NCI-H1105 (cell line): Measurements from ENCODE around the gene COX5B.
A peak's percentile ranks its signal among the peaks of the same experiment; 100 is the strongest.
"Not testable (repeated sequence)": the region's sequence is repeated elsewhere in the genome, so short reads cannot be mapped to it uniquely, and the experiment has no call there.

ENCODE experiments used
- DNase-seq: peaks from one replicate; lab custom pipeline; 2025; lab: John Stamatoyannopoulos, UW

Gene COX5B

DNA sequence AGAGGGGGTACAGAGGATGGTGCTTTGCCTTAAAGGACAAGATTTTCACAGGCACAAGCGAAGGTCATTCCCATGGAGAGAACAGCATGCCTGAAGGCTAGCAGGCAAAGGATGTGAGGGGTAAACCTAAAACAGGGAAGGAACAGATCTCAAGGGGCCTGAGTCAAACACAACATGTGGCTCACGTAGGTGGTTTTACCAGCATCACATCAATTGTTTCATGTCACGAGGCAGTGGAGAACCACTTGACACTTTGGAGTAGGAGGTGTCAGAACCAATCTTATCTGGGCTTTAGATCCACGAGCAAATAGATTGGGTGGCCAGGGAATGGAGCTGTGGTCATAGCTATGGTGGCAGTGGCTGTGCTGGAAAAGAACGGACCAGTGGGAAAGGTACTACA is 8.4 kb downstream of the COX5B start:
- no peak for DNase-seq

DNA sequence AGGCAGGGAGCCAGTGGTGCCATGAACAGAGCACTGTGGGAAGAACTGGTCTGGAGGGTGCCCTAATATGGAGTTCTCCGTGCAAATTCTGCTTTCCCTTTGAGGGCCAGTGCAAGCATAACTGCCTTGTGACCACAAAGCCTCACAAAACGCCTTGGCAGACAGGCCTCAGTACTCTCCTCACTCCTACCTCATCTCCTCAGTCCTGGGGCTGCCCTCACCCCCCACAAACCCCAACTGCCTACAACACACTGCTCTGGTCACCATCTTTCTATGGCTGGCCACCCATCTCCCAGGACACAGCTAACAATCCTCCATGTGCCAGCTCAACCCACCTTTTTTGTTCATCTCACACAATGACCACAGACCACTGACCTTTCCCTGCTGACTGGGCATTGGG is 8.9 kb downstream of the COX5B start:
- no peak for DNase-seq

DNA sequence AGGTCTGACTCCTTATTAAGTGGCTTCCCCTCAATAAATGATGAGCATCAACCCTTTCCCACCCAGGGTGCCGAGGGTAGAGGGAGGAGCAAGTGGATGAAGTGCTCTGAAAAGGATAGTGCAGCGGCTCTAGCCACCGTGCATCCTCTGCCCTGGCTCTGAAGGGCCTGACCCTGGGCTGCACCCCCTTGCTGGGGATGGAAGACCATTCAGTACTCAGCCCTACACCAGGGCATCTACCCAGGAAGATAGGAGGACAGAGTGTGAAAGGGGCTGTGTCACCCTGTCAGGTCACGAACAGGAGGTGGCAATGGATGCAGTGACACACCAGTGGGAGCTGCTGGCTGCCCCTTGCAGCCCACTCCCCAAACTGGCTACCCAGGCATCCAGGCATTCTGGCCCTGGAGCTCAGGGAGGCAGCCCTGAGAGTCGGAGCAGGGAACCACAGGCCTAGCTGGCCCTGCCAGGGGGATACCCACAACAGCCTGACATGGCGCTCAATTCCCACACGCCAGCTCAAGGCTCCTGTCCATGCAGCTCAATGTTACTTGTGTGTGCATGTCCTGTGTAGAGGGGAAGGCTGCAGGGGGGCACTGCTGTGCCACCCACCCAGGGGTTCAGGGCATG is 10.4 kb downstream of the COX5B start:
- DNase-seq = no peak

DNA sequence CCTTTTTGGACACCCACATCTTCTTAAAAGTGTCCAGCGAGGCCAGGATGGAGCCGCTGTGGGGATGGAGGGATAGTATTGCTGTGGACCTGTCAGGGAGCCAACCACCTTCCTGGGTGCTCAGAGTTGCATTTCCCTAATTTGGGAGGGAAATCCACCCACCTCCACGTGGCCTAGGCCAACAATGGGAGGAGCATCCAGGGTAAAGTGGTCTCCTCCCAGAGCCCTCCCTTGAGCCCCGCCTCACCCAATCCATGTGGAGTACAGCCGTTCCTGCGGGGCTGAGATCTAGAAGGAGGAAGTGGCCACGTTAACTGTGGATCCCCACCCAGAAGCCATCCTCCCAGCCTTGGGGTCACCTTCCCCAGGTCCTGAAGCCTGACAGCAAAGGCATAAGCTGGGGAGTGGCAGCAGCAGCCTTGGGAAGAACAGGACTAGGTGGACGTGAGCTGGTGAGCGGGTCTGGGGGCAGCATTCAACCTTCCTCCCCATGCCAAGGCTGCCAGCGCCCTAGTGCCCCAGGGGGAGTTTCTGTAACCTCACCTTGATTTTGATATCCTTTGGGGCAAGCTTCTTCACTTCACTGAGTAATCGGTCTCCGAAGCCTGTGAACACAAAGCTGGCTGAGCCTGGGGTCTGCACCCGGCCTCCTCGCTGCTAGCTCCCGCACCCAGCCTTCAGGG is 11.2 kb downstream of the COX5B start:
- DNase-seq = no peak

DNA sequence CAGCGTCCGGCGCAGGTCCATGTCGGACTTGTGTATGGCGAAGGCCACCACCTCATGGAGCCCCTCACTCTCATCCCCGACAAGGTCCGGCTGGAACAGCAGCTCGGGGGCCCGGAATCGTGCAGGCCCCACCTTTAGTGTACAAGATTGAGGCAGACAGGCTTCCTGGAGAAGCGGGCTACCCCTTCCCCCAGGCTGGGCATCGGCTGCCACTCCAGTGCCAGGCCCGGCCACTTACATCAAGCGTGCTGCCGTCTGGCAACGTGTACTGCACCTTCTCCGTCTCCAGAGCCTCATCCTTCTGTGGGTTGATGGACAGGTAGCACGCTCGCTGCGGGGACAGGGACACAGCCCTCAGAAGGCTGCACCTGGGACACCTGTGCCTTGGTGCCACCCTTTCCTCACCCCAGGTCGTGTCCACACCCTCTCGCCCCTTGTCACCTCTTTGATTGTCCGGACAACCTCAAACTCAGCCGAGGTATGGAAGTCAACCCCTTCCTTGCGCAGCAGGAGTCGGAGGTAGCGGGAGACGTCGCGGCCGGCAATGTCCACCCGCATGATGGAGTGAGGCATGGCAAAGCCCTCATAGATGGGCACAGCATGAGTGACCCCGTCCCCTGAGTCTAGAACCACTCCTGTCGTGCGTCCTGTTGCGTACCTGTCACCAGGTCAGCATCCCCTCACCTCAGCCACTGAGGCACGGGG is 12.3 kb downstream of the COX5B start:
- no peak for DNase-seq

DNA sequence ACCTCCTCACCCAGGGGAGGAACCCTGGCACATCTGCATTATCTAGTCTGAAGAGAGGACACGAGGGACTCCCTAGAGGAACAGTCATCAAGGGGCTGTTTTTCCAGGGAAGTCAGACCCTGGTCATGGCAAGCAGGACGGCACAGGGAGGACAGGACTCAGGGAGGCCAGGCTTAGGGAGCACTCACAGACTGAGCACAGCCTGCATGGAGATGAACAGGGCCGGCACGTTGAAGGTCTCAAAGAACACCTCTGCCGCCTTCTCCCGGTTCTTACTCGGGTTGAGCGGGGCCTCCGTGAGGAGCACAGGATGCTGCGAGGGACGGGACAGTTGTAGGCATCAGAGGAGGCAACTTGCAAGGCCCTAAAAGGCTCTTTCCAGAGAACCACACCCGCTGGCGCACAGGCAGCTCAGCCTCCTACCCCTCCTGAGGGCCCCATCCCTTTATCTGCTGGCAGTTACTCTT is 12.9 kb downstream of the COX5B start:
- DNase-seq = no peak

DNA sequence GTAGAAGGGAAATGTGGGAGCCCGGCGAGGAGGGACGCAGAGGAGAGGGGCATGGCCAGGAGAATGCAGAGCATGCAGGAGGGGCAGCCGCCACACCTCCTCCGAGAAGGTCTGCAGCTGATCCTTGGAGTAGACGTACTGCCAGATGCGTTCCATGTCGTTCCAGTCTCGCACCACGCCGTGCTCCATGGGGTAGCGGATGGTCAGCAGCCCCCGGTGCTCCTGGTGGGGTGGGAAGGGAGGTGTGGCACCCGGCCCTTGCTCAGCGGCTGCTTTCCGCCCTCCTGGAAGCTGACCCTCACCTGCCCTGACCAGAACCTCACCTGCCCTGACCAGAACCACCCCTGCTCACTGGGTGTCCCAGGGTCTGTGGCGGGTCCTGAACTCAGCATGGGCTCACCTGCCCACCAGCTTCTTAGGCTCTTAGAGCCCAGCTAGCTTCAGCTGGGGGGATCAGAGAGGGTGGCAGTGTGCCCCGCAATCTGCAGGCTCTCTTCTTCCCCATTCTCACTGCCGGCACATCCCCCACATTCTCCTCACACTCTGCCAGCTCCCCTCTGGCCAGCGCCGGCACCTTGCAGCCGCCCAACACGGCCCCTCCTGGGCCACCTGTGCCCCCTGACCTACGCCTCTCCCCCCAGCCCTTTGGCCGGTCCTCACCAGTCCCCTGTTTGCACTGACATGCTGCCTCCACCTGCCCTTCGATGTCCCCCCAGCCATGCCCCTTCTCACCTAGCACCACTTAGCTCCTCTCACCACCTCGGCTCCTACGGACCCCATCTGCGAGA is 13.6 kb downstream of the COX5B start:
- no peak for DNase-seq

DNA sequence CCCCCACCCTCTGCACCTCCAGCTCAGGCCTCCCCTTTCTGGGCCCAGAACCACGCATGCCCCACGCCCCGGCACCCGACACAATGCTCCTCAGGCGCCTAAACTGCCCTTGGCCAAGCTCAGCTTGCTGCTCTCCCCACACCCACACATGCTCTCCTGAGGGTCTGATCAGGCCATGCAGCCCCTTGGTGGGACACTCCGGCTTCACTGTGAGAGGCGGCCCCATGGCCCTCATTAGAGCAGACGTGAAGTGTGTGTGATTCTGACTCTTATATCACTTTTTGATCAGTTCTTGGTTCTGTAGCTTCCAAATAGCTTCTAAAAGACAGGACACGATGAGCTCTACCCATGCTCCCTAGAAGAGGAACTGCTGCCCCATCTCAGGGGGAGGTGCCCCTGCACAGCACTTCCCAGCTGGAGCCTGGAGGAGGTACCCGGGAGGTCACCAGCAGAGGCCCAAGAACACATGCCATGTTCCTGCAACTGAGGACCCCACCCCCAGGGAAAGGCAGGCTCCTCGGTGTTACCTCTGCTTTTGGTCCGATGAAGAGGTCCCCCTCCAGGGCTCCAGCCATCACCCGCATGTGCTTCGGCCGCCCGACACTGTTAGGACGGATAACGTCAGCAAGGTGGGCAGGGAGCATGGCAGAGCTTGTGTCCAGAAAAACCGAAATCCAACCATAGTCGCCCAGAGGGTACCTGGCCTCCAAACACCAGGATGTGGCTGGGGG is 14.3 kb downstream of the COX5B start:
- no peak for DNase-seq

DNA sequence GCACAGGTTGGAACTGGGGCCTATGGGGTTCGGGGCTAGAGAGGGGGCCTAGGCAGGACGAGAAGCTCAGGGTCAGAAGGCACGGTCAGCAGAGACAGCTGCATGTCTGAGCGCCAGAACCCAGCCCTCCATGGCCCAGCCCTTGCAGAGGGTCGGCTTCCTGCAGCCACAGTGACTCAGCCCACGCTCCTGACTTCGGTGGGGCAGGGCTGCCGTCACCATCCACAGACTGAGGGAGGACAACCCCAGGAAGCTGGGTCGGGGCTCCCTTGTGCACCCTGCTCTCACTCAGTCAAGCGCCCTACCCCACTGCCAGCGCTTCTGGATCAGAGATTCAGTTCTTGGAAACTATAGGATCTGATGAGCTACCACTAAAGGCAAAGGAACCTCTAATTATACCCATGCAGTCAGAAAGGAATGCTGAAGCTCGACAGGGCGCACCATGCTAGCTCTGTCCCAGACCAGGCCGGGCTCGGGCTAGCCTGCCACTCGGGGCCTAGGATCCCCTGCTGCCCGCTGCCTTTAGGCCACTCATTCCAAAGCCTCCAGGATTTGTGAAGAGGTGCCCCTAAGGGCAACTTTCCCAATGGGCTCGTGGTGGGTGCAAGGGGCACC is 15.0 kb downstream of the COX5B start:
- no peak for DNase-seq

DNA sequence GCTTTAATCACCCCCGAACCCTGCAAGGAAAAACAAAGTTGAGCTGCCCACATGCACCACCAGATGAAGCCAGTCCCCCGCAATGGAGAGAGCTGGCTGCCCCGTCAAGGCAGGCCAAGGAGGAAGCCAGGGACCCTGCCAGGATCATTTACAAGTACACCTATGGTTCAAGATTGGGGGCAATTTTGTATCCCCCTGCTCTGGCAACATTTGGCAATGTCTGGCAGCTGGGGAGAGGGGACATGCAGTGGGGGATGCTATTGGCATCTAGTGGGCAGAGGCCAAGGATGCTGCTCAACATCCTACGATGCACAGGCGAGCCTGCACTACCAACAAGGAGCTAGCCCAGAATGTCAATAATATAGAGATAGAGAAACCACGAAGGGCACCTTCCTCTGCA is 16.1 kb downstream of the COX5B start:
- no peak for DNase-seq

DNA sequence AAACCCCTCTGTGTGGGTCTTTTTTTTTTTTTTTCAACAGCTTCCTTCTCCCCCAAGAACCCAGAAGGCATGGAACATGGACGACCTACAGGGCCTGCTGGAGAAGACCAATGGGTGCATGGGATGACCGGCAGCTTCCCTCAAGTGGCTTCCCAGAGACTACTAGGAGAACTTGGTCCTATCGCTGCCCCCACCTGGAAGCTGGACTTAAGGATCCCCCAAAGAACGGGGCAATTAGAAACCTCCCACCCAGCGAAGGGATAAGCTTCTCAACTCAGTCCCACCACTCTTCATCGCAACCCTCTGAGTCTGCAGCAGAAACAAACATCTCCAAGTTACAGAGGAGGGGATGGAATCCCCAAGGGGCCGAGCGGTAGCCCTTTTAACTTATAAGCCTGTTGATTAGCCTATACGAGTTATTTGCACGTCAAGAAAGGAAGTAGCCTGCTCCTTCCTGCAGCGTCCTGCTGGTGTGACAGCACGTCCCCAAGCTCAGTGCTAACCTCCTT is 16.6 kb downstream of the COX5B start:
- DNase-seq = no peak

DNA sequence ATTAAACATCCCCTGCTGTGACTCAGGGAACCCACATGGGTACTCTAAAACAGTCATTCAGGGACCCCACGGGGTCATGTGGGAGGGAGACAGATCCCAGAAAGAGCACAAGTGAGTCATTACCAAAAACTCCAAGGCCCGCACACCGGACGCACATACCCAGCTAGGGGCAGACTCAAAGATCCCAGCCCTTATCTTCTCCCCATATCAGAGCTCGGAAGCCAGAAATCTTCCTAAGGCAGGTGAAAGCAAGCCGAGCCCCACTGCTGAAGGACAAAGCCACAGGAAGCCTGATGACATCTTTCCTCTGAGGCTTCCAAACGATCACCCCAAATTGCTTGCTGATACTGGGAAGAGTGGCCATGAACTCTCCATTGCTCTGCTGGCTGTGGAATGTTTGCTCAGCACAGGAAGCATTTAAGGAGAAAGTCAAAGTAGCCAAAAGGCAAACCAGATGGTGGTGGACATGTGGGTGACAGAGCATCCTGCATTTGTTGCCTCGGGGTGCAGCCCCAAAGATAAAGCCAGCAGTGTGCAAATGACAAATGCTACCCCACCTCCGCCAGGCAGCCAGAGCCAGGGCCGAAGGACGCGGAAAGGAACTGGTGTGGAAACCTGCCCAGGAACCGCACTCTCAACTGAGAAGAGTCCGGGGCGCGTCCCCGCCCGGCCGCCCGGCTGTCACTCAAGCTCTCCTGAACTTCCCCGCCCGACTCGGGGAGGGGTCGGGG is 17.2 kb downstream of the COX5B start:
- DNase-seq = peak; percentile 45

DNA sequence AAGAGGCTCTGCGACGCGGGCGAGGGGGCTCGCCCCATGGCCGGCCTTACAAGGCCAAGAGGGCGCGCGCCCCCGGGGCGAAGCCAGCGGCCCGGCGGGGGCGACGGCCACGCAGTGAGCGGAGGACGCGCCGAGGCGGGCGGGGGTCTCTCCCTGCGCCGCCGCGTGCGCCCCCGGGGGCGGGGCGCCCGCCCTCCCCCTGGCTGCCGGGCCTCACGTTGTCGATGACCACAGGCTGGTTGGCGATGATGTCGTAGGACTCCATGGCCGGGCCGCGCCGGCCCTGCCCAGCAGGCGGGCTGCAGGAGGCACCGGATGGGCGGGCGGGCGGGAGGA is 17.7 kb downstream of the COX5B start:
- no peak for DNase-seq

DNA sequence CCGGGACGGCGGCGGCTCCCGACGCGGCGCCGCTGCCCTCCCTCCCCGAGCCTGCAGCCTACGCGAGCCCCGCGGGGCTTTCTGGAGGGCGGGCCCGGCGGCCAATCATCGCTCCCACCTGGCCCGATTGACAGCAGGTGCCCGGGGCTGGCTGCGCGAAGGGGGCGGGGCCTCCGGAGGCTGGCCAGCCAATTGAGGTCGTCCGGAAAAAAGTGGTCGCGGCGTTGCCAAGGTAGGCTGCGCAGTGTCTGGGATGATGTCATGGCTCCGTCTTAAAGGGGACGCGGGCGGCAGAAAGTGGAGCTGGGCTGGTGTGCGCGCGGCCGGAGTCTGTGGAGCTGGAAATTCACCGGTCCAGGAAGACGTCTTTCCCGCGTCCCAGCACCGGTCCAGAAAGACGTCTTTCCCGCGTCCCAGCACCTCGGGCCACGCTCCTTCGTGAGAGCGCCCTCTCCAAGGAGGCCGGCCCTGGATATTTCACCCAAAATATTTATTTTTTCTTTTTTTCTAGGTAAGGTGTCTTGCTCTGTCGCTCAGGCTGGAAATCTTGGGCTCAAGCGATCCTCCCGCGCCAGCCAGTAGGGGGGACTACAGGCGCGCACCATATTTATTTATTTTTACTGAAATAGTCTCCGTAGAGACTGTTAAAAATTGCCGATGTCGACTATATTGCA is 18.2 kb downstream of the COX5B start, which contains the start of gene ACTR1B:
ACTR1B (minus strand) TSS at position 83 of the 674 bp plus-strand sequence. CDS start 154 bp downstream, outside the sequence.
- peak; percentile 96 for DNase-seq

DNA sequence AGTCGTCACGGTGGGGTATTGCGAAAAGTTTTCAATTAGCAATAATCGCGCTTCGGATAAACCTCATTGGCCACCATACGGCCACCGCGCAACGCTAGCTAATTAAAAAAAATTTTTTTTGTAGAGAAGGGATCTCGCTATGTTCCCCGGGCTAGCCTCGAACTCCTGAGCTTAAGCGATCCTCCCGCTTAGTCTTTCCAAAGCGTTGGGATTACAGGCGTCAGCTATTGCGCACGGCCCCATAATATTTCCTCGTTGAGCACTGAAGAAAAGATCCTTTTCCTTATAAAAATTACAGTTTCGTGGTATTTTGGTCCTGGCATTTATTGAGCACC is 18.7 kb downstream of the COX5B start:
- DNase-seq = peak; percentile 43

DNA sequence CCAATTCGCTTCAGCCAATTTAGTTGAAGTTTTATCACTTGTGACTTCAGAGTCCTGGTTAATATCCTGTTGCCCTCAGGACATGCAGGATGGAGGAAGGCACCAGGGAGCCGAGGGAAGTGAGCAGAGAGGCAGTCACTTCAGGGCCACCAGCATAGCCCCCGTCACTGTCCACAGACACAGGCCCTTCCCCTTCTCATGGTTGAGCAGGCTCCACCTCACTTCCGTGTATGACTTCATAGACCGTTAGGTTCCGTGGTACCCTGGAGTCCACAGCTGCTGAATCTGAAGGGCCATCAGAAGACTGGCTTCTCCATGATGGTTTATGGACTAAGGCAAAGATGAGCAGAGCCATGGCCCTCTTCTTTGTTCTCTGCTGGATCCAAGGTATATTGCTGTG is 23.6 kb downstream of the COX5B start, which contains the start of gene C2orf92:
C2orf92 (plus strand) TSS at position 266 of the 400 bp plus-strand sequence; CDS start at position 342, 76 bp downstream.
- no peak for DNase-seq

DNA sequence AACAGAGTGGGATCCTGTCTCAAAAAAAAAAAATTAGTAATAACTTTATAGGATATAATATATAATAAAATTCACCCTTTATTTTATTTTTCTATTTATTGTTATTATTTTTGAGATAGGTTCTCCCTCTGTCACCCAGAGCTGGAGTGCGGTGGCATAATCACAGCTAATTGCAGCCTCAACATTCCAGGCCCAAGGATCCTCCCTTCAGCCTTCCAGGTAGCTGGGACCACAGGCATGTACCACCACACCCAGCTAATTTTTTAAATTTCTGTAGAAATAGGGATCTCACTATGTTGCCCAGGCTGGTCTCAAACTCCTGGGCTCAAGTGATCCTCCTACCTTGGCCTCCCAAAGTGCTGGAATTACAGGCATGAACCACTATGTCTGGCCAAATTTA is 24.6 kb downstream of the COX5B start:
- DNase-seq = no peak

DNA sequence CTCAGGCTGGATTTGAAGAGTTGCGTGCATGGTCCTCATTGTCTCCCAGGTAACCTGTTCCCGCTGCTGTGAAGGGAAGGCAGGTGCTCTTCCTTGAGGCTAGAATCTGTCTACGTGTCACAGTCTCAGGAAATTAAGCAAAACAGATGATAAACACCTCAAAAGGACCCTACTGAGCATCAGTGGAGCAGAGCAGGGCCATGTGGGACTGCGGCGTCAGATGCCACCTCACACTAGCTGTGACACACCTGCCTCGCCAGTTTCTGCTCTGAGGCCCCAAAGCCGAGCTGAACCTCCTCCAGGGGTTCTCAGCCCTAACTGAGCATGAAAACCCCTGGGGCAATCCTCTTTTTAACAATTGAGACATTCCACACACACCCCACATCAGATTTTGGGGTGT is 25.7 kb downstream of the COX5B start:
- DNase-seq = no peak

DNA sequence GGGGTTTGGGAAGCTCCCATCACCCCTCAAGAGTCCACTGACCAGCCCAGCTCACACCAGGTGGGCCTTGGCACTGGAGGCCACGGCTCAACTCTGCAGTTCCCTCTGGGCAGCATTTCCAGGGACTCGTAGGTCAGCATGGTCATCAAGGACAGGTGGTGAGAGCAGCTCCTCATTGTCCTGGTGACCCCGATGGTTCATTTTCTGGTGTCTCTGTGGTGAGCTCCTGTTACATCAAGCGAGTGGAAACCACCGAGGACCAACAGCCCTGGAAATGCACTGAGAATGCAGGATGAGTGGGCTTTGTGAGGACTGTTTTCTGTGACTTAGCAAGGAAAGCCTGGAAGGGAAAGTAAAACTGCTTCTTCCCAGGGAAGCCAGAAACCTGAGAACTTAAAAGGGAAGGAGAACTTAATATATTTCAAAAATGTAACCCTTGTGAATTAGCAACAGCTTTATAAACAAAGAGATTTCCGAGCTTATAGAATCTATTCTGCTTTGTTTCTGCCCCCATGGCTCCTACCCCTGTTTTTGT is 26.8 kb downstream of the COX5B start:
- not testable (repeated sequence) for DNase-seq
